NCI-H2081 (cell line): ENCODE results near the gene RGS2.

Experiments
- DNase-seq, 2 experiments: peaks; one replicate each; lab custom pipeline; 2025; lab: John Stamatoyannopoulos, UW

The RGS2 gene

DNA sequence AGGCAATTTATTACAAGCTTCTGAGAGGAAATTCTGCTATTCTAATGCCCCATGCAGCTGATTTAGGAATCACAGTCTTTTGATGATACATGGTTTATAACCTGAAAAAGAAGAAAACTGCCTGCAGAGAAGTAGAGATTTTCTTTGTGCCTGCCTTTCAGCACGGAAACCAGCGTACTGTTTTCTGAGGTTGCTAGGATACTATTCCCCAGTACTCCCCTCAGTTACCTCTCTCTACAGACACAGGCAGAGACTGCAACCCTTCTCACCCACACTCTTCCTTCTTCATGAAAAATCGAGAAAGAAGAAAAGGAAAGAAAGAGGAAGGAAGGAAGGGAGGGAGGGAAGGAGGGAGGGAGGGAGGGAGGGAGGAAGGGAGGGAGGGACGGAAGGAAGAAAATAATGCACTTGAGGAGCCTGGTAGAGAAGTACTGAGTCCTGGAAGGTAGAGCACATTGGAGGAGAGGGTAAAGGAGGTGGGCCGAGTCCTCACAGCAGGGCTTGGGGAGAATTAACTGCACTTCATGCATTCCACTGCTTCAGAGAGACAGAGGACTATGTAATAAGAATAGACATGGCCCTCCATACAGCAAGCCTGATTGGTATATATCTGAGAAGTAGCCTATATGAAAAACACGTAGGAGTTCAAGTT lies 21.9 kb downstream of the RGS2 start:
- no peak for DNase-seq

DNA sequence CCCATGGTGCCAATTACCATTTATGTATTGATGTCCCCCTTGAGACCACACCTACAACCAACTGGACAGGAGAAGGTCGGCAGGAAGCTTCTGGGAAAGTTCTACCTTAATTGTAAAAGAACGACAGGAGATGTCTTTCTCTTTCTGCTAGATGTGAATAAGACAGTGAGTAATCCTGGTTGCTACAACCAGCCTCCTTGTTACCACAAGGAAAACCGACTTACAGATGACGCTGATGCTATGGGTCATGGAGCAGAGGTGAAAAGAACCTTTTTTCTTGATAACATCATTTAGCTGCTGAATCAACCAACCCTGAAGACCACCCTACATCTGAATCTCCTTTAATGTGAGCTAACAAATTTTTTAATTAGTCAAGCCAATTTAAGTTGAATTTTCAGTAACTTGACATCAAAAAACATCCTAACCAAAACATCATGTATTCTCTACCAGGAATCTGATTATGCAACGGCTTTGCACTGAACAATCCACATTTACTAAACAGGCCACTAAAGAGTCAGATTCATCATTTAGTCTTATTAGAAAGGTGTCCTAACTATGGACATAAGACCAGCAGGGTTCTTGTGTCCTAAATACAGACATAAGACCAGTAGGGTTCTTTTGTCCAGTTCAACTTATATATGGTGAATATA lies 23.0 kb downstream of the RGS2 start:
- DNase-seq, result no peak

DNA sequence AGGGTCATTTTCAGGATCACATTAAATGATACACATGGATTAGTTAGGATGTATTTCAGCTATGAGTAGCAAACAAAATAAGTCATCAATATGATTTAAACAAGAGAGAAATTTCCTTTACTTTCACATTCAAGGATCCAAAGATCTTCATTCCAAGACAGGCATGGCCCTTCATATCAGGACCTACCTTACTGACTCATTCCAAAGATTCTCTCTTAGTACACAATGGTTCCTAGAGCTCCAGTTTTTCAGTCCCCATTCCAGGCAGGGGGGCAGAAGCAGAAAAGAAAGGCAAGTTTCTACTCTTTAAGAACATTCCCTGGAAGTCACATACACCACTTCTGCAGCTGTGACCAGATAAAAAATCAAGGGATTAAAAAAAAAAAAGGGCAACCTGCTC lies 23.7 kb downstream of the RGS2 start:
- DNase-seq, result no peak

DNA sequence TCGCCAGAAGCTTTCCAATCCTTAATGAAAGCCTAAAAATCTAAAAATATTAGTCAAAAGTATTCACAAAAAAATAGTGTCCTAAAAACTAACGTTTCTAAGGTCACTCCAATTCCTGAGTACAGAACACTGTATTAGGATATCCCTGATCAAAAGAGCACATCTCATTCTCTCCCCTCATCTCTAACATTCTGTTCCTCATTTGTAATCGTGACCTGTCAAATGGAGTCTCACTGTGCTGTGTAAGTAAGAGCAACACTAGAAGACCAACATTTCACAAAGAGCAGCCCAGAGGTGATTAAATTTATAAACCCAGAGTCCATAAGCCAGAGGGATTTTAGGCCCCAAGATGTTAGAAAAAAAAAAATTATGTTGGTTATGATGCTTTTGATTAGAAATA lies 26.3 kb downstream of the RGS2 start:
- DNase-seq, result no peak

DNA sequence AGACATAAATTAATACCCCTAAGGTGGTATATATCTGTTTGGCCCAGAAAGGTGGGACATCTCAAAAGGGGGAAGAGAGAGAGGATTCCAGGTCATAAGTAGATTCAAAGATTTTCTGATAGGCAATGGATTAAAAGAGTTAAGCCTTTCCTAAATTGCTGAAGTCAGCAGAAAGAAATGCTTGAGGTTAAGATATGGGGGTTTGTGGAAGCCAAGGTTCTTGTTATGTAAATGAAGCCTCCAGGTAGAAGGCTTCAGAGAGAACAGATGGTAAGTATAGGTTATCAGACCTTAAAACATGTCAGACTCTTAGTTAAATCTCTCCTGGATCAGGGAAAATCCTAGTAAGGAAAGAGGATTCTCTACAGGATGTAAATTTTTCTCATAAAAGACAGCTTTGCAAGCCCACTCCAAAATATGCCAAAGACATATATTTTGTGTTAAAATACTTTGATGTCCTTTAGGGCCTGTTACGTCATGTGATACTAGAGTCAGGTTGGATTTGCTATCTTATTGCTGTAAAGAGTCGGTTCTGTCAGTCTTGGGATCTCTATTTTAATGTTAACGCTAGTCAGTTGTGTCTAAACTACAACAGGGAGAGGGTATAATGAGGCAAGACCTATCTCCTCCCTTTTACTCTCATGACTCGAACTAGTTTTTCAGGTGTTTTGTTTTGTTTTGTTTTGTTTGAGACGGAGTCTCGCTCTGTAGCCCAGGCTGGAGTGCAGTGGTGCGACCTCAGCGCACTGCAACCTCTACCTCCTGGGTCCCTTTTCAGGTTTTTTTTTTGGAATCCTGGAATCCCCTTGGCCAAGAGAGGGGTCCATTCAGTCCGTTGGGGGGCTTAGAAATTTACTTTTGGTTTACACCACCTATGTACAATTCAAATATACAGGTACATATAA lies 30.6 kb downstream of the RGS2 start:
- no peak for DNase-seq

- no peak for DNase-seq
Observed at GRCh38 chr1:192844360-192844759, 35.5 kb downstream of the RGS2 start.

DNA sequence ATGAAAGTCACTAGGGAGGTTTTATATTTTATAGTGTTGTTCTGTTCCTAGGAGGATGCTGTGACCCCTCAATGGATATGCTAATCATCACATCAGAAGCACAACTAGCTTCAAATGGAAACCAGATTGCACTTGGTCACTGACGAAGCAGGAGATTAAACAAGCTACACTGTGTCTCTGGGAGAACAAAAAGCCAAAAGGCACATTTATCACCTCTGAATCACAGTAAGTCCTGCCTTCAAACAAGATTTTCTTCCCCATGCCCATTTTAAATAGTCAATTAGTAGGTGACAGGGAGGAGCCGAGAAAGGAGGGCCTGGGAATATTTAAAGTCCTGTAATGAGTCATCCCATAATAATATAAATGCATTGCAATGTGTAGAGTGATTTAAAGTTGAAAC lies 38.1 kb downstream of the RGS2 start:
- no peak for DNase-seq

GRCh38 chr1:192849011-192849410 lies 40.2 kb downstream of the RGS2 start:
- DNase-seq, result no peak

DNA sequence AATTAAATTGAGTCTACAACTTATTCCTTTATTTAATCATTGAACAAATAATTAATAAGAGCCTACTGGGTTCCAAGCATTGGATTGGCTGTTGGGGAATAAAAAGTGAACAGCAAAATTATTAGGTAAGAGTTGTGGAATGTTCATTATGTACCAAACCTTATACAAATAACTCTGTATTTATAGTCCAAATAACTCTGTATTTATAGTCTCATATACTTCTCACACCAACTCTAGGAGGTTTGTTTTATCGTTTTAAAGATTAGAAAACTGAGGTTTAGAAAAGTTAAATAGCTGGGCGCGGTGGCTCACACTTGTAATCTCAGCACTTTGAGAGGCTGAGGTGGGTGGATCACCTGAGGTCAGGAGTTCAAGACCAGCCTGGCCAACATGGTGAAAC lies 40.6 kb downstream of the RGS2 start:
- DNase-seq, result no peak

- DNase-seq, result peak; percentile 61 to 94
Observed at GRCh38 chr1:192852001-192852947, 43.4 kb downstream of the RGS2 start.

DNA sequence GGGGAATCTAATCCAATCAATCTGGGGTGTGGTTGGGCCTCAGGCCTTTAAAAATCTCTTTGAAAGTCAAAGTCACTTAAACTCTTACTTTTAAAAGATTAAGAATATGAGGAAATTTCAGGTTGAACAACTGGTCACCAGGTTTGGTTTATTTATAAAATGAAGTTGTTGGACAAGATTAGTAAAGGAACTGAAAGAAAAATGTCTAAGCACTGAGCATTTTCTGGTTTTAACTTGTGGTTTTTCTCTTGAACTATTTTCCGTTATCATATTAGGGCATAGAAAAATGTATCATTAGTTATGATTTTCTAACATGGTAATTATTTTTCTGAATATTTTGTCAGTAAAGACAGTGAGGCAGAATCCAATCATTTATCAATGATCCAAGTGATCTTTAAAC lies 49.6 kb downstream of the RGS2 start:
- DNase-seq, result no peak

- no peak for DNase-seq
Observed at GRCh38 chr1:192859808-192860207, 51.0 kb downstream of the RGS2 start.

DNA sequence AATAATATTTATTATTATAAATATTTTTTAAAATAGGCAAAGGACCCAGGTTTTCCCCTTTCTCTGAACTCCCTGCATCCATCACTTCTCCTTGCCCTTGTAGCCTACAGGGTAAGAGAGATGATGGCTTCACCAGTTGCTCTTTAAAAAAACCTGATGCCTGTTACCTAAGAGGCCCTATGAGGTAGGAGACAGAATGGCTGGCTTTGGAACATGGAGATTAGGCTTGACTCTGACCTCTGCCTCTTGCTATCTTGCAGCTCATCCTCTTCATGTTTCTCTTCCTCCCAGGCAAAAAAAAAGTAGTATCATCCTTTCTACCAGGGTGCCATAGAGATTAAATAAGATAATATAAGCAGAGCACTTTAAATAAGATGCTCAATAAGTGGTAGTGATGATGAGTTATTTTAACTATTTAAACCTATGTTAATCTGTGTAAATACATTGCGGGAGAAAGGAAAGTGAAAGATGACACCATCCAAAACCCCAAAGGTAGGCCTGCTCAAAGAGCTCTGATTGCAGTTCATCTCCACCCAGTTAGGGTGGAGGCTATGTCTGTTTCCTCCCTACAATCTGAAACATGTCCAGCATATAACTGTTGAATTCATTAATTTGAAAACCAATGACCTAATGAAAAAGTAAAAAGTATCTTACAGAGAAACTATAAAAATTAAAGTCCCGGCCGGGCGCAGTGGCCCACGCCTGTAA lies 51.8 kb downstream of the RGS2 start:
- DNase-seq, result no peak

DNA sequence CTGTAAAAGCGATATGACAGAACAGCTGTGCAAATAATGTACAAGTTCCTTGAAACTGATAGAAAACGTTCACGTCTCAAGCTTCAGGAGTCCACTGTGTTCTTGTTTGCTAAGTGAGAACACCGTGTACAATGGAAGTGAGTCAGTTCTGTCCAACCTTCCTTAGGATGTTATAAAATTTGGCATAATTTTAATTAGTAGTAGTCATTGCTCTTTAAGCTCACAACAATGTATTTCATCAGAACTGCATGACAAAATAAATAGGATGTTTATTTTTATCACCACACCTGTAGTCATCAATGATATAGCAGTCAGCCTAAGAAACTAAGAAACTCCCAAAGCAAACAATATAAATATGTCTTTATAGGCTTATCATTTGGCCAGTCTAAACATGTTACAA lies 53.0 kb downstream of the RGS2 start:
- DNase-seq, result no peak
